Peyer's patch (tissue), 4 donors: Measurements from ENCODE around the gene OR5D16. TPM values are rescaled to one million over a fixed set of nuclear protein-coding genes. Genes with fewer than 3 reads are reported as not detected.
"Not testable (repeated sequence)": the region's sequence is repeated elsewhere in the genome, so short reads cannot be mapped to it uniquely, and the experiment has no call there.

Source experiments
- DNase-seq, 3 donors: peaks; one replicate each; pipeline ENCODE4 v3.0.0-alpha.2; 2017 to 2019
- H3K27ac ChIP-seq, 4 donors: fragments of 200-600 bp; sonication (generic); one replicate each; pipeline ENCODE4 v1.5.1; 2016 to 2019
- H3K27me3 ChIP-seq, 2 donors: fragments of 200-600 bp; sonication (generic); one replicate each; pipeline ENCODE4 v1.5.1; 2019
- H3K36me3 ChIP-seq, 3 donors: fragments of 200-600 bp; sonication (generic); one replicate each; pipeline ENCODE4 v1.5.1; 2016 to 2019
- H3K4me1 ChIP-seq, 4 donors: fragments of 200-600 bp; sonication (generic); one replicate each; pipeline ENCODE4 v1.5.1; 2016 to 2019
- H3K4me3 ChIP-seq, 4 donors: fragments of 200-600 bp; sonication (generic); 1 replicate in 3 of 4; 2 replicates in 1 of 4; pipeline ENCODE4 v1.5.1; 2016 to 2019; ENCODE audit warnings: mild to moderate bottlenecking in 1 of 4
- H3K9me3 ChIP-seq, 4 donors: fragments of 200-600 bp; sonication (generic); one replicate each; pipeline ENCODE4 v1.5.1; 2016 to 2019; ENCODE audit warnings: mild to moderate bottlenecking in 1 of 4
- small RNA-seq, 2 donors: library from RNA; depleted of rRNA; stranded (forward); fragments of <200 nt; gene quantifications; one replicate each; pipeline ENCODE3, GENCODE V24; 2016
- total RNA-seq, 4 donors: library from RNA; depleted of rRNA; stranded (reverse); fragments of >200 nt; gene quantifications; one replicate each; pipeline ENCODE4 v1.1.0, GENCODE V29; 2016

Gene OR5D16
- total RNA-seq, 4 donors from 2014 or later = not detected

GRCh38 chr11:55882997-55883396, 44.4 kb downstream of the OR5D16 start, which contains the start of gene TRIM51:
TSS of gene TRIM51 (plus strand) at chr11:55883297. CDS start at chr11:55885429, 2,132 bp downstream.
- not testable (repeated sequence) for H3K4me3 ChIP-seq, DNase-seq, H3K27ac ChIP-seq, H3K9me3 ChIP-seq, H3K36me3 ChIP-seq, H3K27me3 ChIP-seq, H3K4me1 ChIP-seq

- H3K36me3 ChIP-seq, H3K27me3 ChIP-seq, H3K27ac ChIP-seq, H3K4me1 ChIP-seq, H3K4me3 ChIP-seq, DNase-seq, H3K9me3 ChIP-seq: not testable (repeated sequence)
Observed at GRCh38 chr11:55884995-55885394, 46.4 kb downstream of the OR5D16 start.

GRCh38 chr11:55885481-55885880, 46.9 kb downstream of the OR5D16 start:
- H3K27me3 ChIP-seq, H3K4me1 ChIP-seq, H3K9me3 ChIP-seq, DNase-seq, H3K27ac ChIP-seq, H3K4me3 ChIP-seq, H3K36me3 ChIP-seq: not testable (repeated sequence)

Small RNA genes within 50 kb of the gene (small RNA-seq; reads per million reads assigned to genes)
- 0 reads per million in 2 donors for gene AC036111.3

Other genes with a start within 250 kb of the OR5D16 start
- gene OR4C11, start 231.1 kb upstream of the OR5D16 start, total RNA-seq = not detected
- gene OR4P4, start 203.6 kb upstream of the OR5D16 start, total RNA-seq = not detected
- not detected for gene OR4S2, start 190.4 kb upstream of the OR5D16 start, total RNA-seq
- gene OR4C6, start 176.6 kb upstream of the OR5D16 start, total RNA-seq = not detected
- not detected for gene OR5D13, start 65.3 kb upstream of the OR5D16 start, total RNA-seq
- not detected for gene OR5D14, start 43.2 kb upstream of the OR5D16 start, total RNA-seq
- gene OR5L1, start 27.4 kb upstream of the OR5D16 start, total RNA-seq = not detected
- not detected for gene OR5D18, start 19.1 kb upstream of the OR5D16 start, total RNA-seq
- not detected for gene OR5L2, start 11.5 kb upstream of the OR5D16 start, total RNA-seq
- not detected for gene TRIM51, start 44.5 kb downstream of the OR5D16 start, total RNA-seq
- not detected for gene OR5W2, start 75.8 kb downstream of the OR5D16 start, total RNA-seq
- not detected for gene OR5I1, start 97.6 kb downstream of the OR5D16 start, total RNA-seq
- gene OR10AG1, start 131.2 kb downstream of the OR5D16 start, total RNA-seq = not detected
- gene OR5F1, start 155.9 kb downstream of the OR5D16 start, total RNA-seq = not detected
- gene OR5AS1, start 188.9 kb downstream of the OR5D16 start, total RNA-seq = not detected